Measurements from ENCODE around the gene SAMD4A.

The SAMD4A gene

DNA sequence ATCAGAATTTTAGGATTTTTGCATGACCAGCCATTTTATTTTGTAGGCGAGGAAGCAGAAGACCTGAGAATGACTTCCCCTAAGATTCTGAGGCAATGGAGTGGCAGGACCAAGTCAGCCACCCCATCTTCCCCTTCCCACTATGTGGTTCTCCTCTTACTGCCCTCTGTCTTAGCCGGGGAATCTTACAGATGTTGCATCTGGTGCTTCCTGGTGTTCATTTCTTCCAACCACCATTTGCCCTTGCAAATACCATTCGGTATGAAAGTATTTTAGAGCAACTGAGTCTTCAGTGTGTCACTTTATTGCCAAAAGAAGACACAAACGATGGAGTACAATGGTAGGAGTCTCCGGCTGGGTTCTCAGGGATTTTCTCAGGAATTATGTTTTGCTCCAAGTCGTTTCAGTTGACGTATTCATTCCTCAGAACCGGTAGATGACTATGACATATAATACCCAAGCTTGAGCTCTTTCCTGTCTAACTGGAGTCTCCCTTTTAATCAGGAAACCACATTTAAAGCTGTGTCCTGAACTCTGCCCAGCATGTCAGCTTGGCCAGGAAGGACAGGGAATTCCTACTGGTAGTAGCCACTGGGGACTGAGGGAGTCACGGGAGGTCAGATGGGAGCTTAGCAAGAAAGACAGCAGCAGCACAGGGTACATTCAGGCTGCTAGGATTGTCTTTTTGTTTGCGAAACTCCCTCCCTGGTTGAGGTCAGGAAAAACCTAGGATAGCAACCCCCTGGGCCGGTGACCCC, 87.0 kb downstream of the SAMD4A start:
- Mint-ChIP-seq H3K27me3 (peaks cover 37% of the 10 kb centered on the region), H3K27ac (no peak overlapping the region), H3K4me1 (no peaks in the 10 kb centered on the region), H3K4me3 (no peak overlapping the region), H3K36me3 (no peaks in the 10 kb centered on the region), H3K9me3 (no peaks in the 10 kb centered on the region)
- CTCF ChIA-PET, result no interaction called here
- DNase-seq, result no peak

DNA sequence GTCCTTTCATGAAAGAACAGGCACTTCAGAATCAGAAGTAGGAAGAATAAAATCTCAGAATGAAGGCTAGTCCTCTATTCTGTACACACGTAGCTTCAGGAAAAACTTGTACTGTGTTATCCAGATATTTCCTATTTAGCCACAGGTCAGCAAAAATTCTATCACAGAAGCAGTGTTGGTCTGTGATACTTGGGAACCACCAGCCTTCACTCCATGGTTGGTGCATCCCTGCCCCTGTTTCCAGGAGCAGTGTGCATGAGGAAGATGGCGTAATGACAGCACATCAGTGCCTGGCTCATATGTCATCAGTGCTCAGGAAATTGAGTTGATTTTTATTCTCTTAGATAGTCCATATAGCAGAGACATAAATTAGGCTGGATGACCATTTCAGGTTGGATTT, 87.7 kb downstream of the SAMD4A start:
- no peaks in the 10 kb centered on the region for H3K36me3 Mint-ChIP-seq
- H3K27me3 Mint-ChIP-seq, result peaks cover 38% of the 10 kb centered on the region
- DNase-seq, result no peak
- H3K27ac Mint-ChIP-seq, result no peak overlapping the region
- no peaks in the 10 kb centered on the region for H3K9me3 Mint-ChIP-seq
- H3K4me3 Mint-ChIP-seq, result no peak overlapping the region
- CTCF ChIA-PET, result no interaction called here
- H3K4me1 Mint-ChIP-seq, result no peaks in the 10 kb centered on the region

DNA sequence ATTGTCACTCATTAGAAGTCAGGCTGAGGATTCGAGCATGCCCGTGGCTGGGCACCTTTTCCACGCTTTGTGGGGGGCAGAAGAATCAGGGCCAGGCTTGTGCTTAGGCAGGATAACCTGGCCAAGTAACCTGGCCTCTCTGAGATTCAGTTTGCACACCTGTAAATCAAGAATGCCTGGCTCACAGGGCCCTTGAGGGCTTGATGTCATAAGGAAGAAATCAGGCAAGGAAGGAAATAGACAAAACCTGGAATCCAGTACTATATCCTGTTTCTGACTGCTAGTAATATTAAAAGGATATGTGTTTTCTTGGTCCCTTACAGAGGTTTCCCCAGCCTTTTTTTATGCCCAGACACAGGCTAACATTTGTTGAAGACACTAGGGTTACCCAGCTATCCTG, 91.9 kb downstream of the SAMD4A start:
- CTCF ChIA-PET, result no interaction called here
- Mint-ChIP-seq H3K4me1 (no peaks in the 10 kb centered on the region), H3K4me3 (no peak overlapping the region), H3K27ac (no peak overlapping the region), H3K9me3 (no peaks in the 10 kb centered on the region), H3K36me3 (no peaks in the 10 kb centered on the region), H3K27me3 (peaks cover 30% of the 10 kb centered on the region)
- no peak for DNase-seq

DNA sequence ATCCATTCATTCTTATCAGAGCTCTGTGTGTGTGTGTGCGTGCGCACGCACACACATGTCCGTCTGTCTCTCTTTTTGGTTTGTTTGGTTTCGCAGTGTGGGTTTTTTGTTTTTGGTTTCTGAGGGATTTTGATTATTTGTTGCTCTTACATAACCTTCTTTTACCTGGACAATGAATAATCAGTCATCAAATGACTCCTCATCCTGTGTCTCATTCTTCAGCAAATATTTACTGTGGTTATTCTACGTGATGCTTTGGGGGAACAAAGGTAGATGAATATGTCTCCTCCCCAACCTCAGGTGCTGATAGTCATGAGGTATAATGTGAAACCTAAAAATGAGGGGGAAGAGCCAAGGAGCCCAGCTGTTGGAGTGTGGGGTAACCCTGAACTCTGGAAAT, 92.4 kb downstream of the SAMD4A start:
- peaks cover 28% of the 10 kb centered on the region for H3K27me3 Mint-ChIP-seq
- peaks cover 2% of the 10 kb centered on the region for H3K4me1 Mint-ChIP-seq

DNA sequence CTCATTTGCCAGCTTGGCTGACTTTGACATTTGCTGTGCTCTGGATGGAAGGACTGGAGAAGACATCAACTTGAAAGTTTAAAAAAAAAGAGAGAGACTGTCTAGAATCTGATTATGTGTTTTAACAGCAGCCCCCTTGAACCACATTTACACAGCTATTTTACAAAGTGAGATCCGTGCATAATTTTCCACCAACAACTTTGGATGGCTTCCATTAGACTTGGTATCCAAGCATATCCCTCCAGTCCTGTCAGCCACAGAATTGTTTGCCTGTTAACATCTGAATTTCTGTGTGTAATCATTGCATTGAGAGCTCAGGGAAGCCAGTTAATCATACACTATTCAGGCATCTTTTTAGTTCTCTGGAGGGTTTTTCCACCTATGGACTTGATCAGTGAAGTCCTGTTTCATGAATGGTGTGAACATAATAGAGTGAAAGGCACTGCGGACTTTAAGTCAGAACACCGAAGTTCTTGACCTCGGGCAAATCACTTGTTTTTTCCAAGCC, 93.7 kb downstream of the SAMD4A start:
- peaks cover 22% of the 10 kb centered on the region for H3K27me3 Mint-ChIP-seq
- H3K27ac Mint-ChIP-seq, result no peak overlapping the region
- CTCF ChIA-PET, result no interaction called here

More for the DNA sequence above, 92.4 kb downstream of the SAMD4A start:
- H3K36me3 Mint-ChIP-seq, result no peaks in the 10 kb centered on the region
- no peak overlapping the region for H3K4me3 Mint-ChIP-seq
- CTCF ChIA-PET, result interaction anchor here (0.9 kb wide), 1 partner anchor 93 kb away, joined by 4 read pairs; the partner anchor contains the start of gene SAMD4A
- no peak overlapping the region for H3K27ac Mint-ChIP-seq
- no peaks in the 10 kb centered on the region for H3K9me3 Mint-ChIP-seq
- DNase-seq, result no peak

DNA sequence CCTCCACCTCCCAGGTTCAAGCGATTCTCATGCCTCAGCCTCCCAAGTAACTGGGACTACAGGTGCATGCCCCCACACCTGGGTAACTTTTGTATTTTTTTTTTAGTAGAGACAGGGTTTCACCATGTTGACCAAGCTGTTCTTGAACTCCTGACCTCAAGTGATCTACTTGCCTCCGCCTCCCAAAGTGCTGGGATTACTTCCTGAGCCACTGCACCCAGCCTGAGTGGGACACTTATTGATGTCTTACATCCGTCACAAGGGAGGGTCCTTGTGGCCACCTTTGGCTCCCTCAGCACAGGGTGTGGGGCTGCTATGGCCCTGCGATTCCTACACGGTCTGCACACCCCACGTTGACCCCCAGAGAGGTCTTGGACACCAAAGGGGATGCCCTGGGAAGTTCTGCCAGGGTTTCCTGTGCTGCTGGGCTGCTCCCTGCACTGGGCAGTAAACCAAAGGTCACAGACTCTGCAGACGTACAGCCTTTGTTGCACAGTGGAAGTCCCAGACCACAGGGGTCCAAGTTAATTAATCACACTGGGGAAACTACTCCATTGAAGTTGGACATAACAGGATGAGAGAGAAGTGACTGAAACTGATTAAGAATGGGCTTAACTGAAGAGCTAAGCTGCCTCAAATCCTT, 95.7 kb downstream of the SAMD4A start:
- H3K36me3 Mint-ChIP-seq, result no peaks in the 10 kb centered on the region

More for the DNA sequence above, 93.7 kb downstream of the SAMD4A start:
- Mint-ChIP-seq H3K36me3 (no peaks in the 10 kb centered on the region), H3K4me1 (peaks cover 4% of the 10 kb centered on the region), H3K9me3 (no peaks in the 10 kb centered on the region), H3K4me3 (no peak overlapping the region)
- no peak for DNase-seq

DNA sequence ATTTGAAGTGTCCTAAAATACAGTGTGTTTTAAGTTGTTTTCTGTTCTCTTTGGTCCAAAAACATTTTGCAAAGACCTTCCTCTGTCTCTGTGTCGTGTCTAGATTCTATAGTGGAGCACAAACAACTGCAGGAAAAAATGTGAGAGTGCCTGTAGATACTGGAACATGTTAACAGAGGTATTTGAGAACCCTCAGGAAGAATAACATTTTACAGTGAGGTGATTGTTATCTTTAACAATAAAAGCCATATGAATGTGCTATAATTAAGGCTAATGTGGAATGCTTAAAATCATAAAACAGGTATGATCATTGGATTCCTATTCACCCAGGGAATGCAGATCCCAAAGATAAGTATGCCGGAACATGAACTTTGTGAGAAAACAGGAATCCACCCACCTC, 98.0 kb downstream of the SAMD4A start:
- Mint-ChIP-seq H3K36me3 (no peaks in the 10 kb centered on the region), H3K27me3 (peaks cover 30% of the 10 kb centered on the region), H3K27ac (no peak overlapping the region), H3K9me3 (no peaks in the 10 kb centered on the region), H3K4me3 (no peak overlapping the region), H3K4me1 (peaks cover 10% of the 10 kb centered on the region)
- no peak for DNase-seq
- CTCF ChIA-PET, result no interaction called here

More for the DNA sequence above, 95.7 kb downstream of the SAMD4A start:
- Mint-ChIP-seq H3K4me3 (no peak overlapping the region), H3K9me3 (no peaks in the 10 kb centered on the region), H3K27ac (no peak overlapping the region), H3K4me1 (peaks cover 4% of the 10 kb centered on the region), H3K27me3 (peaks cover 31% of the 10 kb centered on the region)
- CTCF ChIA-PET, result interaction anchor here (0.7 to 1.2 kb wide), 3 partner anchors 61 to 111 kb away, joined by 3 to 4 read pairs (median 4); no protein-coding TSS in a partner anchor
- DNase-seq, result no peak

DNA sequence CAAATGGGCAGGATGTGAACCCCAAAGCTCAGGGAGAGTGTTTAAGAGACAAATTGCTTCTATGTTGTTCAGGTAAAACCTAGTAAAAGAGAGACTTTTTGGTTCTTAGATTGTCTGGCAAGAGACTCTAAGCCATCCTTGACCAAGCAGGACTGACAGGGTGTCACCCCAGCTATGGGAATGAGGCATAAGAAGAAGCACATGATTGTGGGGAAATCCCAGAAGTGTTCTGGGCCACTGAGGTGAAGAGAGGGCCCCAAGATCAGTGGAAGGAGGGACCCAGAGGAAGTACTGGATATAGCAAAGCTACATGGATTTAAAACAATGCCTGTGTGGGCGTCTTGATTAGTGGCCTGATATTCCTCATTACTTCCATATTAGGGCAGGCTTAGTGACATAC, 99.0 kb downstream of the SAMD4A start:
- H3K4me1 Mint-ChIP-seq, result peaks cover 20% of the 10 kb centered on the region
- CTCF ChIA-PET, result no interaction called here
- H3K27ac Mint-ChIP-seq, result no peak overlapping the region
- peaks cover 26% of the 10 kb centered on the region for H3K27me3 Mint-ChIP-seq
- no peak overlapping the region for H3K4me3 Mint-ChIP-seq
- no peaks in the 10 kb centered on the region for H3K9me3 Mint-ChIP-seq
- no peaks in the 10 kb centered on the region for H3K36me3 Mint-ChIP-seq
- no peak for DNase-seq

DNA sequence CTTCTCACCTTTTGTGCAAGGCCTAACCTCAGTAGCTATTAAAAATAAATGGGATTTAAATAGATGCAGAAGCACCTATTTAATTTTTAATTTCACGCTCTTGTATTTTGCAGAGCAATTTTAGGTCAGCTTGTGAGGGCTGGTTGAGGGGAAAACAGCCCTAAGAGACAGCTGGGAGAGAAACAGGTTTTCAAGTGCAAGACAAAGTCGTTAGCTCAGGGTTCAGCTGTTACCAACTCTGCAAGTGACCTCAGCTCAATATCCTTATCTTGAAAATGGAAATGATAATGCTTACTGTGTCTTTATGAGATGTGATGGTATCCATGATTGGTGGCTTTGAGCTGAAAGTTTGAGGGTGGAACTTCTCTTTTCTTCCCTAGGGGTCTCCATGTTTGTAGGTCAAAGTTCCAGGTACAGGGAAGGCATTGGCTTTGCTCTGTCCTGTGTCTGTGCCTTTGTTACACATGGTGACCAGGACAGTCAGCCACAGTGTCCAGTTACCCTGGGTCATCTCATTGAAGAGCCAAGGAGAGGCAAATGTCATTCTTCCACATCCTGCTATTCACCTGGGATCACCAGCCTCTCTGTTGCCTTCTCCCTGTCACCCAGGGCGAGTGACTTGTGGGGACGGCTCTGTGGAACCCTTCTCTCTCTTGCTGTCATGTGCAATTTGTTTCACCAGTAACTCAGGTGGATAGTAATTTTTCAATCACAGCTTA, 100.3 kb downstream of the SAMD4A start:
- no peaks in the 10 kb centered on the region for H3K9me3 Mint-ChIP-seq
- H3K27ac Mint-ChIP-seq, result no peak overlapping the region
- CTCF ChIA-PET, result interaction anchor here (1.4 kb wide), 1 partner anchor 24 kb away, joined by 4 read pairs; no protein-coding TSS in a partner anchor
- H3K4me3 Mint-ChIP-seq, result no peak overlapping the region
- DNase-seq, result no peak
- peaks cover 32% of the 10 kb centered on the region for H3K27me3 Mint-ChIP-seq
- peaks cover 28% of the 10 kb centered on the region for H3K4me1 Mint-ChIP-seq
- H3K36me3 Mint-ChIP-seq, result no peaks in the 10 kb centered on the region

DNA sequence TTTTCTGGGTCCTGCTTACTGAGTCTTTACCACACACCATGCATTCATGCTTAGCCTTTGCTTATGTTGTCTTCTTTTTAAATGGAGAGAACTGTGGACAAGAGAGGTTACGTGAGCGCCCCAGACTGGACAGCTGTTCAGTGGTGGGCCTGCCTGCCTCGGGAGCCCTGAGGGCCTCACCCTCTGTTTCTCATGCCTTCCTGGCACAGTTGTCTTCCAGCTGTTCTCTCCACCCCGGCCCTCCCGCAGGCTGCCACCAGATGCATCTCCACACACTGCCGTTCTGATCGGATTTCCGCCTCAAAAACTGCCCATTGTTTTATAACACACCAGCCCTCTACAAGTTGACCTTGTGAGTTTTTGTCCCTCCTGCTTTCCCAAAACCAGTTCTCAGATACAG, 100.8 kb downstream of the SAMD4A start:
- H3K9me3 Mint-ChIP-seq, result no peaks in the 10 kb centered on the region
- H3K27ac Mint-ChIP-seq, result no peak overlapping the region
- CTCF ChIA-PET, result interaction anchor here (1.4 kb wide), 1 partner anchor 25 kb away, joined by 4 read pairs; no protein-coding TSS in a partner anchor
- H3K27me3 Mint-ChIP-seq, result peaks cover 28% of the 10 kb centered on the region
- no peaks in the 10 kb centered on the region for H3K36me3 Mint-ChIP-seq
- H3K4me3 Mint-ChIP-seq, result no peak overlapping the region
- DNase-seq, result no peak
- peaks cover 28% of the 10 kb centered on the region for H3K4me1 Mint-ChIP-seq

DNA sequence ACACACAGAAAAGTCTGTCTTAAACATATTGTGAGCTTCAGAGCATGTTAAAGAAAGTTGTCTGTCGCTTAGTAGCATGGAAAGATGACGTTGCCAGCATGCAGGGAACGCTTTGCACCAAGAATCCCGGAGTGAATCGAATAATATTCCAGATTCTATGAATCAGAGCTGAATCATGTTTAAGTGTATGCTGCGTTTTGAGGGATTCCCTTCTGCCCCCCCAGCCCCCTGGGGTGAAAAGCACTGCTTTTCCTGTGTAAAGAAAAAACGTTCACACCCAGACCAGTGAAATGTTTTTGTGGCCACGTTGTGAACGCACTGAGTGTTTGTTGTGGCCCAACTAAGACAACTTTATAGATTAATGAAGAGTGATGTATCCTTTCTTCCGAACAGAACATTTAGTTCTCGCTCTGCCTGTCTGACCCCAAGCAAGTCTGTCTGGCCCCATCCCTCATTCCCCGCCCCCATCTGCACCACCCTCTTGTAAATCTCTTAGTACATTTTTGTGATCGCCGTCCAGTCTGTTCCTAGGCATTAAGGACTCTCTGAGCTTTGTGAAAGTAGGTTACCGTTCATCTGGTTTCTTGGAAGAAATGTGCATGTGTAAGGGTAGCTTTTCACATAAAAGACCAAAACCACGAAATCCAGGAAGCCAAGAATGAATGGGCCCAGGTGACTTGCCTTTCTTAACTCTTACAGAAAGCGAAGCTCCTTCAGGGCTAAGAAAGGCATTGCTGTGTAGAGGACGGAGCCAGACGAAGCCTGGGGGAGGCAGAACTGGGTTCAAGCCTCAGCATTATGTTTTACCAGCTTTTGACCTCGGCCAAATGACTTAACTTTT, 103.0 kb downstream of the SAMD4A start:
- Mint-ChIP-seq H3K4me3 (no peak overlapping the region), H3K36me3 (no peaks in the 10 kb centered on the region), H3K4me1 (peaks cover 33% of the 10 kb centered on the region), H3K27me3 (peaks cover 22% of the 10 kb centered on the region), H3K27ac (peak overlapping the region; percentile 51), H3K9me3 (no peaks in the 10 kb centered on the region)
- CTCF ChIA-PET, result interaction anchor here (0.8 to 4.4 kb wide), 17 partner anchors 13 to 157 kb away, joined by 3 to 30 read pairs (median 5); partner anchors contain the start of gene SAMD4A
- DNase-seq, result peak; percentile 32

DNA sequence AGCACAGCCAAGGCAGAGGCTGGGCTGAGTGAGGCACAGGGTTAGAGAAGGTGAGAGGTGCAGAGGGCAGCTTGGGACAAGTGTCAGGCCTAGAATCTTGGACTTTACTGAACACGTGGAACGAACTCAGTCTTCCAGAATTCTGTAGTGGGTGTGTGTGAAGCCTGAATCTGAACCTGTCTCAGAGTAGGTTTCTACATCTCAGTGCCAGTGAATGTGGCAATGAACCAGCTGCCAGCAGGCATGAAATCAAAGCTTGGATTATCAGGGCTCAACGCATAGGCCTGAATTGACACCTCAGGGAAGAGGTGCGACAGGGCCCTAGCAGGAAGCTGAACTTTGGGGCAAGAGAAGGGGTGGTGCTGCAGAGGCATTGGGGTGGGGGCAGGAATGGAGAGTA, 104.6 kb downstream of the SAMD4A start:
- Mint-ChIP-seq H3K36me3 (no peaks in the 10 kb centered on the region), H3K27me3 (peaks cover 24% of the 10 kb centered on the region), H3K4me1 (peaks cover 33% of the 10 kb centered on the region), H3K27ac (no peak overlapping the region), H3K4me3 (no peak overlapping the region), H3K9me3 (no peaks in the 10 kb centered on the region)
- CTCF ChIA-PET, result interaction anchor here (1.0 to 4.4 kb wide), 7 partner anchors 15 to 104 kb away, joined by 3 to 30 read pairs (median 5); partner anchors contain the start of gene SAMD4A
- DNase-seq, result no peak

DNA sequence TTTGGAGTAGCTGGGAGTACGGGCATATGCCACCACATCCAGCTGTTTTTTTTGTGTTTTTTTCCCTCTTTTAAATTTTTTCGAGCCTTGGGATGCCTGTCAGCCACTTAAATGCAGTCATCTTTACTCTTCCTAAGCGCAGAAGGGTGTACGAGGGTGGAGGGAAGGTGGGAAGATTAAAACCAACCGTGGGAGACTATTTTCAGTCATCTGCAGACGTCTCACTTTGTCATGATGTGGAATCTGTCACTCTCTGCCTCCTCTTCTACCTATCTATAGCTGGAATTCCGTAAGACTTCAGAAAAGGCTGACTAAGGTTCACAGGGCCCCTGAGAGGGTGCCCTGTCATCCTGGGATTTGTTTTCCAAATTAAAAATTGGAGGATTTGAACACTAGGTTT, 105.3 kb downstream of the SAMD4A start:
- Mint-ChIP-seq H3K27ac (no peak overlapping the region), H3K4me3 (no peak overlapping the region), H3K27me3 (peaks cover 24% of the 10 kb centered on the region), H3K9me3 (no peaks in the 10 kb centered on the region), H3K36me3 (no peaks in the 10 kb centered on the region), H3K4me1 (peaks cover 33% of the 10 kb centered on the region)
- no peak for DNase-seq
- CTCF ChIA-PET, result interaction anchor here (2.1 to 4.4 kb wide), 4 partner anchors 13 to 105 kb away, joined by 7 to 30 read pairs (median 18); partner anchors contain the start of gene SAMD4A

Data from activated naive CD4-positive, alpha-beta T cell treated with anti-CD3 and anti-CD28 coated beads, Interleukin-2, amount 10 ng/mL, durations not matched to agents 7 days and 5 days (primary cell).